ENCODE results near the gene PACRG. TPM values are rescaled to one million over a fixed set of nuclear protein-coding genes. Genes with fewer than 3 reads are reported as not detected.

PACRG gene
- polyA plus RNA-seq, 10 donors: 1.6 to 2.6 (median 2.4) TPM

DNA sequence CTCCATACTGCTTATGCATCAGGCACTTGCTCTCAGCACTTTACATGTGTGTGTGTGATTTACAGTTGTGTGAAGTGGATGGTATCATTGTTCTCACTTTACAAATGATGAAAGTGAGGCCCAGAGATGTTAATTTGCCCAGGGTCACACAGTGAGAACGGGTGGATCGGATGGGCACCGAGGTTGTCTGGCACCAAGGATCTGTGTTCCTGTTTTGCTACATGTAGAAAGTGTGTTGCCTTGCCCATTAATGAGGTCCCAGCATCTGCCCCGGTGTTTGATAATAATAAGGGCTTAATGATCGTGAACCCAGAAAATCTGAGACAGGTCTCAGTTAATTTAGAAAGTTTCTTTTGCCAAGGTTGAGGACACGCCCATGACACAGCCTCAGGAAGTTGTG is 470.6 kb downstream of the PACRG start:
- DNase-seq: no peak

DNA sequence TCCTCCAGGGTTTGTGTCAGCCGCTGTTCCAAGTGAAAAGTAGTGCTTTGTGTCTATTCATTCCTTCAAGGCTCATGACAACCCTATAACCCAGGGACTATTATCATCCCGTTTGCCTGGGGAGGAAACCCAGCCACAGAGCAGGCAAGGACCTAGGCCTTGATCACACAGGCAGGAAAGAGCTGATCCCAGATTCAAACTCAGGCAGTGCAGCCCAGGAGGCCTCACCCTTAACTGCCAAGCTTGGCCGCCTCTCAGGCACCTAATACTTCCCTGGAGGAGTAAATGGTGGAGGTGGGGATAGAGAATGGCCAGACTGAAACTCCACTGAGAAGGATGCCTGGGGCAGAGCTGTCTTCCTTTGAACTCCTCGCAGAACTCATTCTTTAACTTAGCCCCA is 471.6 kb downstream of the PACRG start:
- DNase-seq: no peak

DNA sequence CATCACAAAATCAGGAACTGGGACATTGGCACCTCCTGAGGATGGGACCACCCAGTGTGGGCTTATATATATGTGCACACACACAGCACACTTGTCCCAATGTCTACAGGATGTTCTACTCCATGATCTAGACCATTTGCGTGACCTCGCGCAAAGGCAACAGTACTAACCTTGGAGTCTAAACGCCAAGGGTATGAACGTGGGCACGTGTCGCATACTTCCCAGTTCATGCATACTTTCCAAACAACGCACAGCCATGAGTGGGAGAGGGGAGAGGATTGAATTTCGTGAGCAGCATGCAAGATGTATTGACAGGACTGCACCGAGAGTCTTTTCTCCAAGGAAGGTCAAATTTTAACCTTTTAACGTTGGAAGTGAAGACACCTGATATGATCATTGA is 472.5 kb downstream of the PACRG start:
- DNase-seq: no peak

DNA sequence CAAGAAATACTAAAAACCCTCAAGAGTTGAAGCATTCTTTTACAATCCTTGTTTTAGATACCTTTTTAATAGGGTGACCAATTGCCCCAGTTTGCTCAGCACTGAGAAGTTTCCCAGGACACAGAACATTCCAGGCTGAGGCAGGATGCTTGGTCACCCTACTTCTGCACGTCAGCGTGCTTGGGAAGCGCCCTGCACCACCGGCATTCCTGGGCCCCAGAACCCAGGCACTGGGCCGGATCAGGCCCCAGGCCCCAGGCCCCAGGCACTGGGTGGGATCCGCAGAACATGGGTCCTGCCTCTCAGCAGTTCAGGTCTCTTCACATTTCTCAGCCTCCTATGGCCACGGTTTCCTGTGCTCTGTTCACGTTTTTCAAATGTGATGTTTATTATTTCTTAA is 472.9 kb downstream of the PACRG start:
- DNase-seq: no peak

DNA sequence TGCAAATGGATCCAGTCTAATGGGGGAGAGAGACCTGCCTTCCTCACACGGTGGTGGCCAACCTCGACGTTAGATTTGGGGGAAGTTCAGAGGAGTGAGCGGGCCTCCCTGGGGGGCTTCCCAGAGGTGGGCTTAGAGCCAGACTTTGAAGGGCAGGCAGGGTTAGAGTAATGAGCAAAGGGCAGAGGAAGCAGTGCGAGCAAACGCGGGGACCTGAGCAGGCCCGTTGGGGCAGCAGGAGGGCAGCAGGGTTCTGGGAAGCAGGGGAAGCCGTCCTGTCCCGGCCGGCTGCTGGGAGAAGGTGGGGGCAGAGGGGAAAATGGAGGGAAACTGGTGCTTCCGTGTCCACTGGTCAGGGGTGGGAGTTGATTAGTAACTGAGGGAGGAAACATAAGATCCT is 474.1 kb downstream of the PACRG start:
- no peak for DNase-seq

DNA sequence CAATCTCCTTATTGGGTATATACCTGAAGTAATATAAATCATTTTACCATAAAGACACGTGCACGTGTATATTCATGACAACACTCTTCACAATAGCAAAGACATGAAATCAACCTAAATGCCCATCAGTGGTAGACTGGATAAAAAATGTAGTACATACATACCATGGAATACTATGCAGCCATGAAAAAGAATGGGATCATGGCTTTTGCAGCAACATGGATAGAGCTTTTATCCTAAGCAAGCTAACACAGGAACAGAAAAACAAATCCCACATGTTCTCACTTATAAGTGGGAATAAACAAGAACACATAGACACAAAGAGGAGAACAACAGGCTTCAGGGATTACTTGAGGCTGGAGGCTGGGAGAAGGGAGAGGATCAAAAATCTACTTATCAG is 478.4 kb downstream of the PACRG start:
- DNase-seq: no peak

DNA sequence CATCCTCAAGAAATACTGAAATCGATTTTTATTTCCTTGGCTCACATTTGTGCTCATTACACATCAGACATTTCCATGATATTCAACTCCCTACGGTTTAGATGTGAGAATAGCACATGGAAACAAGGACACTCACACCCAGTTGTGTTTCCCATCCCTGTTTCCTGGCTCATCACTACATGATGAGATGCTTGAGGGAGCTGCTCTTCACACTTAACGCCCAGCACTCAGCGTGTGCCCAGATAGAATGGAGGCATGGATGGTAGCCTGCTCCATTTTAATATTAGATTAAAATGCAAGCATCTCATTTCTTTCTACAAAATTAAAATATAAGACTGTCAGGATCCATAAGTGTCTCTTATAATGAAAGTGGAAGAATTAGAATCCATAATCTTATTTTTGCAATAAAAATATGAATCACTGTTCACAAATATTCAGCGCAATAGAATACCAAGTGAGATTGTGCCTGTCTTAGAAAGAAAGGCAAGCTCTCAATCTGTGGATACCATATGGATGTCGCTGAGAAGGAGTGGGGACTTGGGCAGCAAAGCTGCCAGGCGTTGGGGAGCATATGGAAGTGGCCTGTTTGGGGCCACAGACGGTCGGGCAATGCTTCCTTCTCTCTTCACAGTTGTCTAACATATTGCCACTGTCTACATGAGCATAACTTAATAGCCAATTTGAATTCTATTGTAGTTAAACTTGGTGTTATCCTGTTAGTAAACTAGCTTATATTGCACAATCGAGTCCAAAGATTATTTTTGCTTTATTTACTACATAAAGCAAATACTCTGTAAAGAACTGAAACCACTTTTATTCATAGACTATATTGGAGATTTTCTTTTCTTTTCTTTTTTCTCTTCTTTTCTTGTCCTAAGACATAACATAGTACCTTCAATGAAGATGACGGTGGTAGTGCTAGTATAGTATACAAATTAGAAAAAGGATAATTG is 479.9 kb downstream of the PACRG start:
- DNase-seq: no peak

DNA sequence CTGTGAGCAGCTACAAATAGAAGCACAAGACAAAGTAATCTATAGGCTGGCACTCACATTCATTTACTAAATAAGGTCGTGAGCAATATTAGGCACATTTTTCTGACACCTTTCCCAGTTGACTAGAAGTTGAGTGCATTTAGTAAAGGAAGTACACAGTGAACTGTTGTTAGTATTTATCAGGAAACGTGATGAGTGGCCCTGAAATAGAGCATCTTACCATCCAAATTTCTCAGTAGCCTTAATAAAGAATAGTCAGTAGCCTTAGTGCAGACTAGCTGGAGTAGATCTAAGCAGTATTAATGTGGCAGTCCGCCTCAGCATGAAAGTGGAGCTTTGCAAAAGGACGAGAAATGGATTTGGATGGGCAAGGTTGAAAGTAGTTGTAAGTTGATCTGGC is 481.2 kb downstream of the PACRG start:
- no peak for DNase-seq

DNA sequence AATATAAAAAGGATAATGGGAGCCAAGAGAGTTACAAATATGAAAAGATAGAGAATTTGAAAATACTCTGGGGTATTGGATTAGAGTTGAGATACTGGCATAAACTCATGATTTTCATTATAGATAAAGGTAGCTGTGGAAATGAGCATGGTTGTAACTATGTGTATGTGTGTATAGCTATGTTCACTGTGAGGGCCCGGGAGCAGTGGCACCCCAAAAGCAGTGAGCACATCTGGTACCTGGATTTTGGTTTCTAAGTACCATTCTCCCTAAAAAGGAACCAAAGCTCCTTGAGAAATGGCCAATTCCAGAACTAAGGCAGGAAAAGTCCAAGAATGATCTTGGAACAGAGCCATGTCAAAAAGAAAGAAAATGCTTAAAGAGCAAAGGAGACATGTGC is 484.3 kb downstream of the PACRG start:
- no peak for DNase-seq

DNA sequence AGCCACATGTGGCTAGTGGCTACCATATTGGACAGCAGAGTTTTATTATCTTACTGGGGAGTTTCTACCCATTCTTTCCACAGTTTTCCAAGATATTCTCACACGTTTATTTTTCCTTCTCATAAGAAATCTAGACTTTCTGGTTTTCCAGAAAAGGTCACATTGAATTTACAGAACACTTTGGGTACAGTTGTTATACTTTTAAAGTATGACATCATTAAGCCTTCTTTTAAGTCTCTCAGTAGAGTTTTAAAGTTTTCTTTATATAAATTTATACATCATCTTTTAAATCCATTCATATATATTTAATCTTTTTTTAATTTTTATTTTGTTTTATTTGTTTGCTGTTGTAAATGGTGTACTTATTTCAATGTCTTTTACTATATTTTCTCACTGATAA is 486.5 kb downstream of the PACRG start:
- DNase-seq: no peak

DNA sequence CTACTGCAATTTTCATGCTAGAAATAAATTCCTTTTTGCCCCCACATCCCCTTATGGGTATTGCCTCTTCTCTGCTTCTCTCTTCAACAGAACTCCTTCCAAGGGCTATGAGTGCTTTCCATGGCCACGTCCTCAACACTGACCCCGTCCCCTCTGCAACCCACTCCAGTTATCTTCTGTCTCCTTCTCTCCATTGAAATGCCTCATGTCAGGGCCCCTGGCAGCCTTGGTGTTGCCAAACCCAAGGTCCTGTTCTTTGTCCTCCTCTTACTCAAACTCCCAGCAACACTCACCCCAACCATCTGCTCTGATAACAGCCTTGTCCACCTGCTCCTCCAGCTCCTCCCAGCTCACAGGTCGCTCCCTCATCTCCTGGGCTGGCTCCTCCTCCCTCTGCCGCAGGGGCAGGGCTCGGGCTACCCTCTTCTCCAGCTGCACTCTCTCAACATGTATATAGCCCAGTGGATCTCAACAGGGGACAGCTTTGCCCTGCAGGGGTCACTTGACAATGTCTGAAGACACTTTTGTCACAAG is 490.7 kb downstream of the PACRG start:
- DNase-seq: no peak

DNA sequence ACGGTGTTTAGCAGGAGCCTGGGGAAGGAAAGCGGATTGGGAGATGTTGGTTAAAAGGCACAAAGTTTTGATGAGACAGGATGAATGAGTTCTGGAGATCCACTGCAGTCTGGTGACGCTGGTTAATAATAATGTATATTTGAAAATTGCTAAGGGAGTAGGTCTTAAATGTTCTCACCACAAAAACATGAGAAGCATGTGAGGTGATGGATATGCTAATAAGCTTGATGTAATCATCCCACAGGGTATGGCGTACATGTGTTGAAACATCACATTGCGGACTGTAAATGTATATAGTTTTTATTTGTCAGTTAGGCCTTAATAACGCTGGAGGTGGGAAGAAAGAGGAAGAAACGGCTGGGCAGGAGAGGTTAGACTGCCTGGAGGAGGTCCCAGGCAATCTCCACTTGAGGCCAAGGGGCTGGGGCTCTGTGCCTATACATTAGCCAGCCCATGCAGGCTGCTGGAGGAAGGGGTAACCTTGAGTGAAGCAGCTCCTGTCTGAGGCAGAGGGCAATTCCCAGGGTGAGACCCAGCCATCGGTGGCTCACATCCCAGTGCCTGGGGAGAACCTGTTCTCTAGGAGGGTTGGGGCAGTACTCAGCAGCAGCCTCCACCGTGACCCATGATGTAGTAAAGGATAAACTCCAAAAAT is 498.5 kb downstream of the PACRG start:
- DNase-seq: no peak

DNA sequence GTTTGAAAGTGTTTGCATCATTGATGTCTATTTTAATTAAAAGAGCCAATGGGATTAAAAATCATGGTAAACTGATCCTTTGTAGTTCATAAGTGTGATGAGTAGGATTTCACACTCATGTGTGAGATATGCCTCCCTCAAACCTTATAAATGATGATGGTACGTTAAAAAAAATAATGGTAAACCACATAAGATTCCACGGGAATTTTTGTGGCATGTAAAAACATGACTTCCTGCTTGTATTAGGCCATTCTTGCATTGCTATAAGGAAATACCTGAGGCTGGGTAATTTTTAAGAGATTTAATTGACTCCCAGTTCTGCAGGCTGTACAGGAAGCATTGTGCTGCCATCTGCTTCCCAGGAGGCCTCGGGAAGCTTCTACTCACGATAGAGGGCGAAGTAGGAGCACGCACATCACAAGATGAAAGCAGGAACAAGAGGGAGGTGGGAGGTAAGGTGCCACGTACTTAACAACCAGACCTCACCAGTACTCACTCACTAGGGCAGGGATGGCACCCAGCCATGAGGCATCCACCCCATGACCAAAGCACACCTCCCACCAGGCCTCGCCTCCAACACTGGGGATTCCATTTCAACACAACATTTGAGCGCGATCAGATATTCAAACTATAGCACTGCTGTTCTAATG is 499.2 kb downstream of the PACRG start:
- peak in 1 of 3 donors; percentile 41 for DNase-seq

DNA sequence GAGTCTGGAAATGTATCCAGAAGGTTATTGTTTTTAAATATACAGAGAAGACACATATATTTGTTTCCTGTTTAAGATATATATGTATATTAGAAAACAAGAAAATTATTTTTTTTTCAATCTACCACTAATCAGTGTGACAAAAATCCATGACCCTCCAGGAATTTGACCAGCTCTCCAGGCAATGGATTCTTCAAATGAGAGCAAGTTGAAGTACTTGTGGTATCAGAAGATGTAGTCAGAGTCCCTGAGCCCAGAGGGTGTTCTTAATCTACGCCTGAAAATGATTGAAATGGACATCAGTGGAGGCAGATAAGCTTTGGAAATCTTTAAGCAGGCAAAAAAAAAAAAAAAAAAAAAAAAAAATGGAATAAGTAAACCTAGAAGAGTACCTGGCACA is 500.3 kb downstream of the PACRG start:
- no peak for DNase-seq

DNA sequence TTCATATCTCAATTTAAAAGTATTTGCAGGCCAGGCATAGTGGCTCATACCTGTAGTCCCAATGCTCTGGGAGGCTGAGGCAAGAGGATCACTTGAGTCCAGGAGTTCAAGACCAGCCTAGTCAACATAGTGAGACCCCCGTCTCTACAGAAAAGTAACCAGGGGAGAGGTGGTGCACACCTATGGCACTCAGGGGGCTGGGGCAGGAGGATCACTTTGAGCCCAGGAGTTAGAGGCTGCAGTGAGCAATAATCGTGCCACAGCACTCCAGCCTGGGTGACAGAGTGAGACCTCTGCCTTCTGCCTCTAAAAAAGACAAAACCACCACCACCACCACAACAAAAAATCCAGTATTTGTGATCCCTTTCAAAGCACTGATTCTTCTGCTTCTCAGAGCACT is 501.3 kb downstream of the PACRG start:
- DNase-seq: no peak

DNA sequence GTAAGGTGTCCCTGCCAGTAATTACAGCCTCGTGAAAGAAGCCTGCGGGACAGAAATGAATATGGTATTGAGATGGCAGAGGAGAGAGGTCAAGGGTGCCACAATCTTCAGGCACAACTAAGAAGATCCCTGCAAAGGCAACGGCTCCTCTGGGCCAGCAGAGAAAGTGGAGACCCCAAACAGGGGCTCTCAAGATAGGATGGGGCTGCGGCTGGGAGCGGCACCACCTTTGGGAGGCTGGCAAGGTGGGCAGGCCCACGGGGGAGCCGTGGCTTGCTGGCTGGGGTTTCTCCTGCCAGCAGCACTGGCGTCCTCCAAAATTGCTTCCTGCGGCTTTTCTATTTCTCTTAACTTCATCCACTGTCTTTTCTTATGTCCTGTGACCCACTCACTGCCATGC is 503.1 kb downstream of the PACRG start:
- DNase-seq: no peak

DNA sequence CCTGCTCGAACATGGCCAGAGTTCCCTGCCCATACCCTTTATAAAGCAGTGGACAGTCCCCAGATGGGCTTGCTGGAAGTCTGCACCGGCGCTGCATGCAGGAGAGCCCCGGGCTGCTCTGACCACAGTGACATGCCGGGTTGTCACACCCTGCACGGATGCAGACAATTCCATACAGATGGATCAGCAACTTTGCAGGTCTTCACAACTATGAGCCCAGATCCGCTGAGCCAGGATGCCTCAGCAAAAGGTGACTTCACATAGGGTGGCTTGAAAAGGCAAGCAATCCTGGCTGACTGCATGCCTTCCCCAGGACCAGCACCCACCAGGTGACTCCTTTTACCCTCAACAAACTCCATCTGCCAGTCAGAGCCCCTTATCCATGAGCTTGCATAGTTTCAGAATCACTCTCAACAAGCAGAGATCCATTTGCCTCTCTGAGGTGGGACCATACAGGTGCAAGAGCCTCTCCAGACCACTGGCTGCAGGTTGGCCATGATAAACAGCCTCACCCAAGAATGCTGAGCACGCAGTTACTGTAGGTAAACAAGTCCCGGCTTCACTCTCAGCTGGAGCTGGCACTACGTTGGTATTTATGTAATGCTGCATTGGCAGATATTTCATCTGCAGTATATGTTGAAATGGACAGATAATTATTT is 503.7 kb downstream of the PACRG start:
- no peak for DNase-seq

DNA sequence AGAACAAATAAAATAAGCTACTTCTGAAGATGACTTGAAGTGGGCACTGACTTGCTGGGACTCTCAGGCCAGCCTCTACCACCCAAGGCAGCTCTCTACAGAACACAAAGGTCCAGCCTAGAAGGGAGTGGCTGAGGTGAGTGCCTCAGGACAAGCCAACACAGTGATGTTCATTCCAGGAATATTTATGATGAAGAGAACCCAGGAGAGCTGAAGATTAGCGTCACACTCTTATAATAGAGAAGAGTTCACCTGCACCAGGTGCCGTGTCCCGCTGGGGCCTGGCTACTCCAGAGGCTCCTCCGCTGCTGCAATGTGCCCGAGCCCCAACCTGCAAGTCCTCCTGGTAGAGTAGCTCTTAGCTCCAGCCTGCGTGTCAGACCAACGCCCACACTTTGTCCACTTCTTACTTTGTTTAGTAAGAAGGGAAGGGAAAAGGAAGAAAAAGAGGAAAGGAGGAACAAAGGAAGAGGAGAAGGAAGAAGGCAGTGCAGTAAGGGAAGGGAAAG is 504.3 kb downstream of the PACRG start:
- no peak for DNase-seq

DNA sequence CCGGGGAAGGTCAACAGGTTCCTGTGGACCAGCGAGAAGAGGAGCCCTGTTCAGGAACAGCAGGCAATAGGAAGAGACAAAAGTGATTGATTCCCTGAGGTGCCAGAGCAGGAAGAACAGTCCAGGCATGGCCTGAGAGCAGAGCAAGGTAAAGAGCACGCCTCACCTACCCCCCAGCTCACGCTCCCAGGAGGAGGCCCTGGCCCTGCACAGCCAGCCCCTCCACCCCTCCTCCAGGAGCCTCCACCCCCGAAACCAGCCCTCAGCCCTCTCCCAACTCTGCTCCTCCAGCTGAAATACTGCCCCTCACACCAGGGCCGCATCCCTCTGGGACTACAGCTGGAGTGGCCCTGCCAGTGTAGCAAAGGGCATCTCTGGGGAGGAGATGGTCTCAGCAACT is 504.9 kb downstream of the PACRG start:
- no peak for DNase-seq

DNA sequence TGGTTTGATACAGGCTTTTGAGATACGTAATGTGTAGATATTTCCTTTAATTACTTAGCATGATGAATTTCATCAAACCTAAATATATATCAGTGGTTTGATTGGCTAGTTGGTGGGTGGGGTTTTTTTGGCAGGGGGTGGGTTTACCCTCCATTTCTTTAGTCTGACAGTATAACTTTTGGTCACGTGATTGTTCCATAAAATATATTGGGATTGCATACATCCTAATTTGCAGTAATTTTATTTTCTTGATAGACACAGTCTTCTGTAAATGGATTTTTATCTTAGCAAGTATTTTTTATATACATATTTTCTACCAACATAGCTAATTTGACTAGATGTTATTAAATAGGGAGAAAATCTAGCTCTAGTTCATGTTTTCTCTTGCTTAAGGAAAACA is 509.3 kb downstream of the PACRG start:
- DNase-seq: no peak

DNA sequence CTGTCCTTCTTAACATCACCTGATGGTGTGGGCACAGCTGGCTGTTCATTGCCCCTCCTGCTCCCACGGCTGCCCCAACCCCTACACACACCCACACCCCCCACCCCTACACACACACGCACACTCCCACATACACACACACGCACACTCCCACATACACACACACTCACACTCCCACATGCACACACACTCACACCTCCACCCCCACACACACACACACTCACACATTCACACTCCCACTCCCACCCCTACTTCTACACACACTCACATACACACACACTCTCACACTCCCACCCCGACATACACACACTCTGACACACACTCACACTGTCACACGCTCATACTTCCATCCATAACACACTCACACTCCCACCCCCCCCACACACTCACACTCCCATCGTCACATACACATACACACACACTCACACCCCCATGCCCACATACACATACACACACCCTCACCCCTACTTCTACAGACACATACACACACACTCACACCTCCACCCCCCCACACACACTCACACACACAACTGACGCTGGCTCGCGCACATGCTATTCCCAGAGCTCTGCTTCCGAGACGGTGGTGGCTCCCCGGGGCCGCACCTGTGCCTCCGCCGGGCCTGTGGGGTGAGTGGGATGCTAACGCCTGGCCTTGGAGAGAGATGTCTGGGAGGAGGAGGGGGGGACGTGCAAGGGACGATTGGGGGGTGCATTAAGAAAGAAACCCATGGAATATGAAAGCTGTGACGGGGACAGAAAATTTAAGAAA is 512.0 kb downstream of the PACRG start:
- no peak for DNase-seq
